Measurements from ENCODE around the gene P4HA1. TPM values are rescaled to one million over a fixed set of nuclear protein-coding genes. Genes with fewer than 3 reads are reported as not detected.

P4HA1 gene
- 111 and 138 TPM in 2 replicates for total RNA-seq

GRCh38 chr10:73096449-73097304, at the start of gene P4HA1:
P4HA1 (minus strand) TSS chr10:73096866; CDS start chr10:73074883, 21,983 bp downstream.

GRCh38 chr10:73110345-73110849, 13.7 kb upstream of the P4HA1 start, which contains the start of gene NUDT13:
NUDT13 (plus strand) TSS chr10:73110455; CDS start chr10:73114366, 3,911 bp downstream.

Other genes starting within 250 kb of the P4HA1 start
- not detected in 2 replicates for gene OIT3, start 203.1 kb downstream of the P4HA1 start, total RNA-seq
- not detected in 2 replicates for gene PLA2G12B, start 142.1 kb downstream of the P4HA1 start, total RNA-seq
- gene NUDT13, start 13.6 kb upstream of the P4HA1 start, total RNA-seq: 0.97 and 1.1 TPM in 2 replicates
- gene ECD, start 71.1 kb upstream of the P4HA1 start, total RNA-seq: 32.8 and 33.4 TPM in 2 replicates
- gene FAM149B1, start 71.3 kb upstream of the P4HA1 start, total RNA-seq: 23.7 and 25.7 TPM in 2 replicates
- gene DNAJC9, start 150.4 kb upstream of the P4HA1 start, total RNA-seq: 54.6 and 56.8 TPM in 2 replicates
- gene MRPS16, start 155.8 kb upstream of the P4HA1 start, total RNA-seq: 77.6 and 86.0 TPM in 2 replicates